Measurements from ENCODE around the gene CYTH4. TPM values are rescaled to one million over a fixed set of nuclear protein-coding genes. Genes with fewer than 3 reads are reported as not detected.
"Not testable (repeated sequence)": the region's sequence is repeated elsewhere in the genome, so short reads cannot be mapped to it uniquely, and the experiment has no call there.

Gene CYTH4, protein sequence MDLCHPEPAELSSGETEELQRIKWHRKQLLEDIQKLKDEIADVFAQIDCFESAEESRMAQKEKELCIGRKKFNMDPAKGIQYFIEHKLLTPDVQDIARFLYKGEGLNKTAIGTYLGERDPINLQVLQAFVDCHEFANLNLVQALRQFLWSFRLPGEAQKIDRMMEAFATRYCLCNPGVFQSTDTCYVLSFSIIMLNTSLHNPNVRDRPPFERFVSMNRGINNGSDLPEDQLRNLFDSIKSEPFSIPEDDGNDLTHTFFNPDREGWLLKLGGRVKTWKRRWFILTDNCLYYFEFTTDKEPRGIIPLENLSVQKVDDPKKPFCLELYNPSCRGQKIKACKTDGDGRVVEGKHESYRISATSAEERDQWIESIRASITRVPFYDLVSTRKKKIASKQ
- not detected in 2 replicates for polyA plus RNA-seq (2011; rRNA removed)
- polyA minus RNA-seq (2011; rRNA and poly(A)+ RNA removed): 0.05 TPM in 1 of 2 replicates, not detected in the other

DNA sequence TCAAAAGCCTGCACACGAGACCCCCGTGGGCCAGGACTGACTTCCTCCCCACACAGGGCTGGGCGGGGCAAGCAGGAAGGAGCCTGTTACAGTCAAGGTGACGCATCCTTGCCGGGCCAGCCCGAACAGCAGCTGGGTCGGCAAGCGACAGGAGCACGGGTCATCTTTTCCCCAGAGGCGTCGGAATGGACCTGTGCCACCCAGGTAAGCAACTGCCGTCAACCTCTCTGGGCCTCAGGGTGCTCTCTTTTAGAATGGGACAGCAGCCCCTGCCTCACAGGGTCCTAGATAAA, at the start of gene CYTH4:
TSS of gene CYTH4 (plus strand) at position 124 of the 293 bp plus-strand sequence. CDS start at position 186, 62 bp downstream.
- no peaks in the 10 kb centered on the region for H3K36me3 ChIP-seq (ENCODE audit: control insufficient read depth, insufficient read depth, low read length)
- no peak for DNase-seq (ENCODE audit: low read depth)
- TF ChIP-seq, protein P1, sequence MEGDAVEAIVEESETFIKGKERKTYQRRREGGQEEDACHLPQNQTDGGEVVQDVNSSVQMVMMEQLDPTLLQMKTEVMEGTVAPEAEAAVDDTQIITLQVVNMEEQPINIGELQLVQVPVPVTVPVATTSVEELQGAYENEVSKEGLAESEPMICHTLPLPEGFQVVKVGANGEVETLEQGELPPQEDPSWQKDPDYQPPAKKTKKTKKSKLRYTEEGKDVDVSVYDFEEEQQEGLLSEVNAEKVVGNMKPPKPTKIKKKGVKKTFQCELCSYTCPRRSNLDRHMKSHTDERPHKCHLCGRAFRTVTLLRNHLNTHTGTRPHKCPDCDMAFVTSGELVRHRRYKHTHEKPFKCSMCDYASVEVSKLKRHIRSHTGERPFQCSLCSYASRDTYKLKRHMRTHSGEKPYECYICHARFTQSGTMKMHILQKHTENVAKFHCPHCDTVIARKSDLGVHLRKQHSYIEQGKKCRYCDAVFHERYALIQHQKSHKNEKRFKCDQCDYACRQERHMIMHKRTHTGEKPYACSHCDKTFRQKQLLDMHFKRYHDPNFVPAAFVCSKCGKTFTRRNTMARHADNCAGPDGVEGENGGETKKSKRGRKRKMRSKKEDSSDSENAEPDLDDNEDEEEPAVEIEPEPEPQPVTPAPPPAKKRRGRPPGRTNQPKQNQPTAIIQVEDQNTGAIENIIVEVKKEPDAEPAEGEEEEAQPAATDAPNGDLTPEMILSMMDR (IDR thresholded peaks at IDR 0.05; ENCODE audit: insufficient read depth, low read depth, low read length): no peak
- H3K4me3 ChIP-seq (ENCODE audit: low read depth, low read length): no peak within 1 kb of the TSS
- peaks cover 3% of the 10 kb centered on the region; the same call in 1 of the 2 replicates for H3K27me3 ChIP-seq (ENCODE audit: control insufficient read depth, insufficient read depth, low read length)
- ChIA-PET POLR2A (no interaction called here), CTCF (interaction anchor here (0.8 kb wide), 1 partner anchor 43 kb away, joined by 3 read pairs; no protein-coding TSS in a partner anchor)

DNA sequence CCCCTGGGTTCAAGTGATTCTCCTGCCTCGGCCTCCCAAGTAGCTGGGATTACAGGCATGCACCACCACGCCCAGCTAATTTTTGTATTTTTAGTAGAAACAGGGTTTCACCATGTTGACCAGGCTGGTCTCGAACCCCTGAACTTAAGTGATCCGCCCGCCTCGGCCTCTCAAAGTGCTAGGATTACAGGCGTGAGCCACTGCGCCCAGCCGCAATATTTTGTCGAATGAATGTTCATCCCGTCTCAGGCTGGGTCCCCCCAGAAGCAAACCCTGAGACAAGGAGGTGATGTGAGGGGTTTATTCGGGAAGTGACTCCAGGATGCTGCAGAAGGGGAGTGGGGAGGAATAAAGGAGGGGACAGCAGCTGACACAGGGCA, 48.9 kb upstream of the CYTH4 start:
- H3K27me3 ChIP-seq (ENCODE audit: control insufficient read depth, insufficient read depth, low read length); POLR2A ChIA-PET; CTCF ChIA-PET; H3K36me3 ChIP-seq (ENCODE audit: control insufficient read depth, insufficient read depth, low read length); H3K4me3 ChIP-seq (ENCODE audit: low read depth, low read length); DNase-seq (ENCODE audit: low read depth): not testable (repeated sequence)

DNA sequence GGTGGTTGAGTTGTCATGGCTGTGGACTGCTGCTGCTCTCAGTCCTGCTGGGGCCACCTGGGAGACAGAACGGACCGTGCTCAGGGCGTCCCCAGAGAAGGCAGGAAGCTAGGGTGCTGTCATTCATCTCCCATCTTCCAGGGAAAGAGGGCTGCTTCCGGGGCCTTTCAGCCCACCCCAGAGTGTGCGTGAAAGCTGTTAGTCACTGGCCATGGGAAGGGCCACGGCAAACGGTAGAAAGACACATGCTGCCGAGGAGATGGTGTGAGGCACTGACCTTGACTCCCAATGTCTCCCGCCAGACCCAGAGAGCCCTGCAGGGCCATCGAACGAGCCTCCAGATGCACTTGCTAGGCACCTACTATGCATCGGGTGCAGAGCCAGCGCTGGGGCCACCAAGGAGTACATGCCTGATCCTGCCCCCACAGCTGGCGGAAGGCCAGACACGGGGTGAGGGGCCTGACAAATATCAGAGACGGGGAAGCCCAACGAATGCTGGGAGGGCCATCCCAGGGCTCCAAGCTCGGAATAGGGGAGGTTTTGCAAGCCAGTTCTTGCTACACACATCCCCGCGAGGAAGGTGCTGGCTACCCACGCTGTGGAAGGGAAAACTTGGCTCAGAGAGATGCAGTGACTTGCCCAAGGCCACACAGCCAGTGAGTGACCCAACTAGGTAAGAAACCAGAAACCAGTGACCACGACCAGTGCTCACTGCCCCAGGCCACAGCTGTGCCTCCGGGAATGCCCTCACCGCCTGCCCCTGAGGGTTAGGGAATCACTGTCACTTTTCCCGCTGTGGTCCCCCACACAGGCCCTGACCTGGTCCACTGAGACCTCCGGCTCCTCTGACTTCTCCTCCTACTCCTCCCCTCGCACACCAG, 48.3 kb upstream of the CYTH4 start:
- CTCF ChIA-PET: interaction anchor here (1.0 kb wide), 2 partner anchors 25 to 26 kb away, joined by 3 read pairs; no protein-coding TSS in a partner anchor
- POLR2A ChIA-PET: no interaction called here
- H3K27me3 ChIP-seq (ENCODE audit: control insufficient read depth, insufficient read depth, low read length): no peaks in the 10 kb centered on the region
- no peaks in the 10 kb centered on the region for H3K36me3 ChIP-seq (ENCODE audit: control insufficient read depth, insufficient read depth, low read length)
- no peak for DNase-seq (ENCODE audit: low read depth)
- no peak overlapping the region for H3K4me3 ChIP-seq (ENCODE audit: low read depth, low read length)
- TF ChIP-seq, protein P1 (IDR thresholded peaks at IDR 0.05; ENCODE audit: insufficient read depth, low read depth, low read length): no peak

DNA sequence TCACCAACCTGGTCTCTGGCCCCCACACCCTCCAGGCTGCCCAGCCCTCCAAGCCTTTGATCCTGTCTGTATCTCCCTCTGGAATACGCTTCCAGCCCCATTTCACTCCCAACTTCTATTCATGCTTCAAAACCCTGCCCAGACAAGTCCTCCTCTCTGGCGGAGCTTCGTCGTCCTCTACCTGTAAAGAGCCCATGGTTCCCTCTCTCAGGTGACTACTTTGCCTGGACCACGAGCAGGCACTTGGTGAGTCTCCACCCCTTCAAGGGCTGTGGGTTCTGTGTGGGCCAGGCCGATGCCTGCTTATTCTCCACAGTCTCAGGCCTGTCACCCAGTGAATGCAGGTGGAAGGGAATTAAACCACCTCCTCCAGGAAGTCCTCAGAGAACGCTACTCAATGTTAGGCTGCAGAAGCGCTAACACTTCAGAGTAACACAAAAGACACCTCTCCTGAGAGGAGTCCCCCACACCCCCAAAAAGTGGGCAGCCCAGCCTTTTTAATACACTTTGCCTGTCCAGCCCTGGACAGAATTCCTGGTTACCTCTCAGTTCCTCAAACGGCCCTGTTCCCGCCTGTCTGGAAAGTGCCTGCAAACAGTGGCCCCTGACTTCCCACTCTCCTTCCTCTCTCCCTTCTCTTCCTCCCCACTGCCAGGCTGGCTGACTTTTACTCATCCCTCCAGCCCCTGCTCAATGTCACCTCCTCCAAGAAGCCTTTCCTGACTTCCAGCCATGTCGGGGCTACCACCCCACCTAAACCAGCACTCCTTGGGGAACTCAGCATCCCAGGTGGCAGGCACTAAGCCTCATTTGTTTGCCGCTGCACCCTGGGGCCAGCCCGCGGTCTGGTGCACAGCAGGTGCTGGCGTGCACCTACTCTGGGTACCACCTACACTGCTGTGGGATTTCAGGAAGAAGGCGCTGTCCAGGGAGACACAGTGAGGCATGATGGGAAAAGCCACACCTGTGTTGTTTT, 47.3 kb upstream of the CYTH4 start:
- TF ChIP-seq, protein P1 (IDR thresholded peaks at IDR 0.05; ENCODE audit: insufficient read depth, low read depth, low read length): no peak
- no peaks in the 10 kb centered on the region for H3K27me3 ChIP-seq (ENCODE audit: control insufficient read depth, insufficient read depth, low read length)
- ChIA-PET CTCF (interaction anchor here (1.0 kb wide), 2 partner anchors 24 to 25 kb away, joined by 3 read pairs; no protein-coding TSS in a partner anchor), POLR2A (no interaction called here)
- no peak overlapping the region for H3K4me3 ChIP-seq (ENCODE audit: low read depth, low read length)
- no peak for DNase-seq (ENCODE audit: low read depth)
- H3K36me3 ChIP-seq (ENCODE audit: control insufficient read depth, insufficient read depth, low read length): no peaks in the 10 kb centered on the region

DNA sequence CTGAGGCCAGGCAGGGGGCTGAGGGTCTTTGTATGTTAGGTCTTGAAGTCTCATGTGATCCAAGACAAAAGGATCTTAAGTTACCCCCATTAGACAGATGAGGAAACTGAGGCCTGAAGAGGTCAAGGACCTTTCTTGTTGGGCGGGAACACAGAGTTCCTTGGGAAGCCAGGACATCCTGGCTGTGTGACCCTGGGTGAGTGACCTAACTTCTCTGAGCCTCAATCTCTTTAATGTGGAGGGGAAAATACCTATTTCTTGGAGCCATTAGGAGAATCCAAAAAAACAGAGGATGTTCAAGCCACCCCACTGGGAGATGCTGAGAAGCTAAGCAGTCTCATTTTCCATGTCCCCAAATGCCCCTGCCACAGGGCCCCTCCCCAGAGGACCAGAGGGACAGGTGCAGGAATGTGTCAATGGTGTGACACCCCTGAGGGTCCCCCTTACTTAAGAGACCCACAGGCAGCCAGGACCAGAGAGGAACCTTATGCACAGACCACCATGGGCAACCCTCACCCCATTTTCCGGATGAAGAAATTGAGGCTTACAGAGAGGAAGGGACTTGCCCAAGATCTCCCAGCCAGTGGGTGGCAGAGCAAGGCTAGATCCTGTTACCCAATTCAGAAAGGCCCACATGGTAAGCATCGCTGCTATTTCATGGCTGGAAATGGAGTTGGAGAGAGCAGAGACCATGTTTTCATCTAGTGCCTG, 46.3 kb upstream of the CYTH4 start:
- H3K27me3 ChIP-seq (ENCODE audit: control insufficient read depth, insufficient read depth, low read length): no peaks in the 10 kb centered on the region
- H3K4me3 ChIP-seq (ENCODE audit: low read depth, low read length): no peak overlapping the region
- ChIA-PET POLR2A (no interaction called here), CTCF (interaction anchor here (0.5 kb wide), 1 partner anchor 56 kb away, joined by 3 read pairs; no protein-coding TSS in a partner anchor)
- DNase-seq (ENCODE audit: low read depth): no peak
- no peaks in the 10 kb centered on the region for H3K36me3 ChIP-seq (ENCODE audit: control insufficient read depth, insufficient read depth, low read length)
- TF ChIP-seq, protein P1 (IDR thresholded peaks at IDR 0.05; ENCODE audit: insufficient read depth, low read depth, low read length): no peak
